GM12872 (cell line): Measurements from ENCODE around the gene PRDM10.

Experiments used
- CTCF ChIP-seq: IDR thresholded peaks from 3 replicates; pipeline ENCODE4 v1.5.1; 2011; ENCODE audit warnings: low read depth, mild to moderate bottlenecking, low read length, moderate library complexity; ENCODE audit not compliant: insufficient read depth

PRDM10 gene

DNA sequence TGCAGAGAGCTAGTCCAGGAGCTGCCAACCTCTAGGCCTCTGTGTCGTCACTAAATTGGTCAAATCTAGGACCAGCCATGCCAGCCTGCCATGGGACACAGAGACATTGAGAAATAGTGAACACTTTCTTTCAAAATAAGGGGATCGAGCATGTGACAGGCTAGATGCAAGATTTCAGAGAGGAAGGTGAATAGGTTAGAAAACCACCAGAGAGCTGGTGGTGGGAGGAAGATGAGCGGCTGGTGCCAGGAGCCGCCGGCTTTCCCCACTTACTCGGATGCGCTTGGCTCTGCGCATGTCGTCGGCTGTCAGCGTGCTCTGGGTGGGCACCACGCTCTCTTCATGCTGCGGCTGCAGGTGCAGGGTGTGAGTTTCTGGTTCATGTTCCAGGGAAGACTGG is 71.9 kb downstream of the PRDM10 start:
- TF ChIP-seq CTCF: no peak

- TF ChIP-seq CTCF: no peak
Measured at GRCh38 chr11:129930296-129930695, 72.3 kb downstream of the PRDM10 start.

GRCh38 chr11:129929721-129930120 is 72.9 kb downstream of the PRDM10 start:
- TF ChIP-seq CTCF: no peak

GRCh38 chr11:129928923-129929692 is 73.5 kb downstream of the PRDM10 start:
- TF ChIP-seq CTCF: no peak

GRCh38 chr11:129922674-129923073 is 80.0 kb downstream of the PRDM10 start:
- TF ChIP-seq CTCF: no peak

DNA sequence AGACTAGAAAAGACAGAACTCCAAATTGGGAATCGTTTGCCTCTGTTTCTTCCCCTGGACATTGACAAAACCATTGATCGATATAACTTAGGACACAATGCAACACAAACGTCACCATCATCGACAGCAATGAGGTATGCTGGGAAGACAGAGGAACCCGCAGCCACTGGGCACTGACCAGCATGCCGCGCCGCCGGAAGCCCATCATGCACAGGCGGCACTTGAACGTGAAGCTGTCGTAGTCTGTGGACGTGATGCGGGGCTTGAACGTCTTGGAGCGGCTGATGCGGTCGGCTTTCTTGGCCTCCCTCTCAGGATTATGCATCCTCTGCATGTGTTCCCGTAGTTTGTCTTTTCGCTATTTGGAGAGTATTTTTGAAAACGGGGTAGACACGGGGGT is 84.3 kb downstream of the PRDM10 start:
- no peak for TF ChIP-seq CTCF

GRCh38 chr11:129917231-129917630 is 85.4 kb downstream of the PRDM10 start:
- no peak for TF ChIP-seq CTCF

DNA sequence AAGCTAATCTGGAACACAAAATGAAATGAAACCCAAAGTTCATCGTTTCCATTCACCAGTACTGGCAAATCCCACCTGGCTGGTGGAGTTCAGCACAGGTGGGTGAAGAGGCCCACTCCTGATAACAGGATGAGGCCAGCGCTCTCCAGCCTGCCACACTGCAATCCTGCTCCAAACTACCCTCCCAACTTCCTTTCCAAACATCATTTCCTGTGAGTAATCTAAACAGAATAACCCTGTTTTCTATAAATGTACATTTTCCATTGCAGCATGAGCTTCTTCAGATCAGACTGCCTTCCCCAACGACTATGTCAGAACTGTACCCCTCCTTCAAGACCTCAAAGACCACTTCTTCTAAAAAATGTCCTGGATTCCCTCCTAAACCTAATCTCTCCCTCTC is 91.3 kb downstream of the PRDM10 start:
- TF ChIP-seq CTCF: no peak
